GM23338 (cell line): ENCODE measurements around the gene EIF3L. TPM values are rescaled to one million over a fixed set of nuclear protein-coding genes. Genes with fewer than 3 reads are reported as not detected.

ENCODE experiments used
- ATAC-seq: fragments of 200-7000 bp; cut with Tn5 transposase; 3 replicates; pipeline ENCODE4 v1.9.1; 2020
- DNase-seq: peaks from one replicate; pipeline ENCODE4 v3.0.0-alpha.2; 2015; ENCODE audit warnings: low spot score
- H2AFZ ChIP-seq: fragments of 200-600 bp; sonication (generic); 2 replicates; pipeline ENCODE4 v1.8.0; 2016; ENCODE audit warnings: antibody characterized with exemption, mild to moderate bottlenecking, moderate library complexity
- H3F3A ChIP-seq: fragments of 200-600 bp; sonication (generic); replicated peaks from 2 replicates; pipeline ENCODE4 v1.8.0; 2017; ENCODE audit warnings: antibody characterized with exemption, mixed run types, low read depth
- H3K27ac ChIP-seq: fragments of 200-600 bp; sonication (generic); 2 replicates; pipeline ENCODE4 v1.6.1; 2016; ENCODE audit warnings: low read depth
- H3K27me3 ChIP-seq: fragments of 200-600 bp; sonication (generic); 2 replicates; pipeline ENCODE4 v1.8.0; 2016; ENCODE audit warnings: mild to moderate bottlenecking, mixed run types, moderate library complexity; ENCODE audit not compliant: insufficient read depth
- H3K36me3 ChIP-seq: fragments of 200-600 bp; sonication (generic); 2 replicates; pipeline ENCODE4 v1.8.0; 2016; ENCODE audit warnings: mild to moderate bottlenecking; ENCODE audit not compliant: insufficient read depth
- H3K4me1 ChIP-seq: fragments of 200-600 bp; sonication (generic); 2 replicates; pipeline ENCODE4 v1.8.0; 2016; ENCODE audit warnings: mild to moderate bottlenecking, moderate library complexity; ENCODE audit not compliant: insufficient read depth
- H3K4me2 ChIP-seq: fragments of 200-600 bp; sonication (generic); 2 replicates; pipeline ENCODE4 v1.7.1; 2017; ENCODE audit warnings: mixed run types
- H3K4me3 ChIP-seq: fragments of 200-600 bp; sonication (generic); 2 replicates; pipeline ENCODE4 v1.6.1; 2016; ENCODE audit warnings: mixed run types
- H3K79me2 ChIP-seq: fragments of 200-600 bp; sonication (generic); replicated peaks from 2 replicates; pipeline ENCODE4 v1.8.0; 2017; ENCODE audit warnings: mild to moderate bottlenecking; ENCODE audit not compliant: insufficient read depth
- H3K9me2 ChIP-seq: fragments of 200-600 bp; sonication (generic); 2 replicates; pipeline ENCODE4 v1.8.0; 2017; ENCODE audit not compliant: insufficient read depth
- H4K20me1 ChIP-seq: fragments of 200-600 bp; sonication (generic); replicated peaks from 2 replicates; pipeline ENCODE4 v1.8.0; 2017; ENCODE audit warnings: mild to moderate bottlenecking; ENCODE audit not compliant: insufficient read depth
- H3K27ac Mint-ChIP-seq: 2 replicates; pipeline ENCODE4 v1.8.0; 2020; ENCODE audit warnings: inconsistent platforms, mild to moderate bottlenecking, moderate library complexity, mixed read lengths
- H3K27me3 Mint-ChIP-seq: 3 replicates; pipeline ENCODE4 v1.8.0; 2022; ENCODE audit warnings: low read depth, mild to moderate bottlenecking, moderate library complexity, mixed read lengths, inconsistent platforms; ENCODE audit not compliant: insufficient read depth, poor library complexity
- H3K36me3 Mint-ChIP-seq: 3 replicates; pipeline ENCODE4 v1.8.0; 2021; ENCODE audit warnings: low read depth, mild to moderate bottlenecking, inconsistent platforms, moderate library complexity, mixed read lengths
- H3K4me1 Mint-ChIP-seq: 3 replicates; pipeline ENCODE4 v1.8.0; 2020; ENCODE audit warnings: mild to moderate bottlenecking, inconsistent platforms, mixed read lengths
- H3K4me3 Mint-ChIP-seq: 3 replicates; pipeline ENCODE4 v1.8.0; 2021; ENCODE audit warnings: moderate library complexity, mild to moderate bottlenecking, inconsistent platforms, mixed read lengths
- H3K9me3 Mint-ChIP-seq: 3 replicates; pipeline ENCODE4 v1.8.0; 2020; ENCODE audit warnings: moderate library complexity, mild to moderate bottlenecking, inconsistent platforms, mixed read lengths
- CREB1 ChIP-seq: fragments of 250-450 bp; sonication (Bioruptor Pico); IDR thresholded peaks from 2 replicates; pipeline ENCODE4 v1.5.0; 2020; ENCODE audit warnings: low read depth, mild to moderate bottlenecking, moderate library complexity
- EZH2 ChIP-seq: fragments of 200-600 bp; sonication (generic); IDR thresholded peaks from one replicate; pipeline ENCODE4 v1.8.0; 2017; ENCODE audit warnings: antibody characterized with exemption, mild to moderate bottlenecking, low read depth; ENCODE audit not compliant: unreplicated experiment
- EZH2phosphoT487 ChIP-seq: fragments of 200-600 bp; sonication (generic); IDR thresholded peaks from one replicate; pipeline ENCODE4 v1.8.1; 2018; ENCODE audit warnings: antibody characterized with exemption; ENCODE audit not compliant: unreplicated experiment
- JUNB ChIP-seq: IDR thresholded peaks from one replicate; pipeline ENCODE4 v1.6.1; 2016; ENCODE audit warnings: antibody characterized with exemption; ENCODE audit not compliant: unreplicated experiment
- NANOG ChIP-seq: IDR thresholded peaks from 2 replicates; pipeline ENCODE4 v1.6.1; 2016; ENCODE audit warnings: antibody characterized with exemption, borderline replicate concordance
- POLR2AphosphoS5 ChIP-seq: IDR thresholded peaks from 2 replicates; pipeline ENCODE4 v1.6.1; 2016; ENCODE audit warnings: antibody characterized with exemption, low read depth
- STAT1 ChIP-seq: IDR thresholded peaks from one replicate; pipeline ENCODE4 v1.6.1; 2016; ENCODE audit warnings: antibody characterized with exemption; ENCODE audit not compliant: unreplicated experiment
- ZNF114 ChIP-seq: fragments of 250-450 bp; sonication (Bioruptor Pico); IDR thresholded peaks from 2 replicates; pipeline ENCODE4 v1.5.0; 2020; ENCODE audit warnings: mild to moderate bottlenecking, moderate library complexity
- ZNF331 ChIP-seq: fragments of 250-450 bp; sonication (Bioruptor Pico); IDR thresholded peaks from 2 replicates; pipeline ENCODE4 v1.5.0; 2020; ENCODE audit warnings: low read depth, mild to moderate bottlenecking, moderate library complexity
- polyA plus RNA-seq: library from polyadenylated mRNA; unstranded; fragments of >200 nt; fragmentation: Nextera tagmentation; extraction: Ambion mirVana; gene quantifications from 2 replicates; pipeline ENCODE4 v1.2.1, GENCODE V29; 2016
- total RNA-seq: library from RNA; depleted of rRNA; stranded (reverse); fragments of >200 nt; shearing (Covaris generic); gene quantifications from 2 replicates; pipeline ENCODE4 v1.2.3, GENCODE V29; 2014
- TF ChIP-seq, protein P1 (sequence below): IDR thresholded peaks from 2 replicates; pipeline ENCODE4 v1.6.1; 2016; ENCODE audit warnings: antibody characterized with exemption
- TF ChIP-seq, protein P2 (sequence below): fragments of 250-450 bp; sonication (Bioruptor Pico); IDR thresholded peaks from 2 replicates; pipeline ENCODE4 v1.5.0; 2020; ENCODE audit warnings: mild to moderate bottlenecking, moderate library complexity
- TF ChIP-seq, protein P3 (sequence below): IDR thresholded peaks from one replicate; pipeline ENCODE4 v1.6.1; 2018; ENCODE audit warnings: antibody characterized with exemption; ENCODE audit not compliant: unreplicated experiment
- TF ChIP-seq, protein P4 (sequence below), 2 experiments: fragments of 200-600 bp in 1 of 2; sonication (generic) in 1 of 2; conservative IDR thresholded peaks; 2 replicates each; pipeline versions ENCODE4 v1.5.1 to v1.6.1; 2016 to 2017; ENCODE audit warnings: antibody characterized with exemption in 2 of 2, low read depth in 2 of 2, mild to moderate bottlenecking in 2 of 2, moderate library complexity in 1 of 2

The EIF3L gene
- total and polyA plus RNA-seq, 2 experiments from 2014 or later: 430 to 459 TPM

DNA sequence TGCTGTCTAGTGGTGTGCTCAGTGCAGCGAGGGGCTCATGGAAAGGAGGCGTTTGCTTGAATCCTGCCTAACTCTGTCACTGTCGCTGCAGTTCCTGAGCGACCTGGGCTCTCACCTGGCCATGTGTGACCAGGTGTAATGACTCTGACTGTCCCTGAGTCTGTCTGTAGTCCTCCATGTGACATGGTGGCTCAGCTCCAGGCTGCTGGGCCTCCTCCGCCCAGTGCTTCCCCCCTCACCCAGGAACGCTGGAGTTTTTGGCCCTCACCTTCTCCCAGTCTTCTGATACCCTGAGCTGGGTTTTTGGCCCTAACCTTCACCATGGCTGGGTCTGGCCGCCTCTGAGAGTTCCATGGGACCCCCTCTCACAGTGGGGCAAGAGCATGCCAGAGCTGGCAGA lies 77.1 kb downstream of the EIF3L start:
- no peak for ATAC-seq
- no peak overlapping the region for H3K4me2 ChIP-seq
- no peak overlapping the region for H3K27ac ChIP-seq
- H3K36me3 ChIP-seq: no peaks in the 10 kb centered on the region
- Mint-ChIP-seq H3K9me3 (no peaks in the 10 kb centered on the region), H3K4me1 (no peaks in the 10 kb centered on the region), H3K27ac (no peak overlapping the region), H3K27me3 (peaks cover 6% of the 10 kb centered on the region), H3K4me3 (no peak overlapping the region), H3K36me3 (peaks cover 9% of the 10 kb centered on the region; the same call in 2 of the 3 replicates)
- no peaks in the 10 kb centered on the region; the same call in 1 of the 2 replicates for H4K20me1 ChIP-seq
- no peaks in the 10 kb centered on the region for H3F3A ChIP-seq
- no peak for TF ChIP-seq POLR2AphosphoS5
- TF ChIP-seq, protein P1, sequence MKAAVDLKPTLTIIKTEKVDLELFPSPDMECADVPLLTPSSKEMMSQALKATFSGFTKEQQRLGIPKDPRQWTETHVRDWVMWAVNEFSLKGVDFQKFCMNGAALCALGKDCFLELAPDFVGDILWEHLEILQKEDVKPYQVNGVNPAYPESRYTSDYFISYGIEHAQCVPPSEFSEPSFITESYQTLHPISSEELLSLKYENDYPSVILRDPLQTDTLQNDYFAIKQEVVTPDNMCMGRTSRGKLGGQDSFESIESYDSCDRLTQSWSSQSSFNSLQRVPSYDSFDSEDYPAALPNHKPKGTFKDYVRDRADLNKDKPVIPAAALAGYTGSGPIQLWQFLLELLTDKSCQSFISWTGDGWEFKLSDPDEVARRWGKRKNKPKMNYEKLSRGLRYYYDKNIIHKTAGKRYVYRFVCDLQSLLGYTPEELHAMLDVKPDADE: no peak
- TF ChIP-seq, protein P2, sequence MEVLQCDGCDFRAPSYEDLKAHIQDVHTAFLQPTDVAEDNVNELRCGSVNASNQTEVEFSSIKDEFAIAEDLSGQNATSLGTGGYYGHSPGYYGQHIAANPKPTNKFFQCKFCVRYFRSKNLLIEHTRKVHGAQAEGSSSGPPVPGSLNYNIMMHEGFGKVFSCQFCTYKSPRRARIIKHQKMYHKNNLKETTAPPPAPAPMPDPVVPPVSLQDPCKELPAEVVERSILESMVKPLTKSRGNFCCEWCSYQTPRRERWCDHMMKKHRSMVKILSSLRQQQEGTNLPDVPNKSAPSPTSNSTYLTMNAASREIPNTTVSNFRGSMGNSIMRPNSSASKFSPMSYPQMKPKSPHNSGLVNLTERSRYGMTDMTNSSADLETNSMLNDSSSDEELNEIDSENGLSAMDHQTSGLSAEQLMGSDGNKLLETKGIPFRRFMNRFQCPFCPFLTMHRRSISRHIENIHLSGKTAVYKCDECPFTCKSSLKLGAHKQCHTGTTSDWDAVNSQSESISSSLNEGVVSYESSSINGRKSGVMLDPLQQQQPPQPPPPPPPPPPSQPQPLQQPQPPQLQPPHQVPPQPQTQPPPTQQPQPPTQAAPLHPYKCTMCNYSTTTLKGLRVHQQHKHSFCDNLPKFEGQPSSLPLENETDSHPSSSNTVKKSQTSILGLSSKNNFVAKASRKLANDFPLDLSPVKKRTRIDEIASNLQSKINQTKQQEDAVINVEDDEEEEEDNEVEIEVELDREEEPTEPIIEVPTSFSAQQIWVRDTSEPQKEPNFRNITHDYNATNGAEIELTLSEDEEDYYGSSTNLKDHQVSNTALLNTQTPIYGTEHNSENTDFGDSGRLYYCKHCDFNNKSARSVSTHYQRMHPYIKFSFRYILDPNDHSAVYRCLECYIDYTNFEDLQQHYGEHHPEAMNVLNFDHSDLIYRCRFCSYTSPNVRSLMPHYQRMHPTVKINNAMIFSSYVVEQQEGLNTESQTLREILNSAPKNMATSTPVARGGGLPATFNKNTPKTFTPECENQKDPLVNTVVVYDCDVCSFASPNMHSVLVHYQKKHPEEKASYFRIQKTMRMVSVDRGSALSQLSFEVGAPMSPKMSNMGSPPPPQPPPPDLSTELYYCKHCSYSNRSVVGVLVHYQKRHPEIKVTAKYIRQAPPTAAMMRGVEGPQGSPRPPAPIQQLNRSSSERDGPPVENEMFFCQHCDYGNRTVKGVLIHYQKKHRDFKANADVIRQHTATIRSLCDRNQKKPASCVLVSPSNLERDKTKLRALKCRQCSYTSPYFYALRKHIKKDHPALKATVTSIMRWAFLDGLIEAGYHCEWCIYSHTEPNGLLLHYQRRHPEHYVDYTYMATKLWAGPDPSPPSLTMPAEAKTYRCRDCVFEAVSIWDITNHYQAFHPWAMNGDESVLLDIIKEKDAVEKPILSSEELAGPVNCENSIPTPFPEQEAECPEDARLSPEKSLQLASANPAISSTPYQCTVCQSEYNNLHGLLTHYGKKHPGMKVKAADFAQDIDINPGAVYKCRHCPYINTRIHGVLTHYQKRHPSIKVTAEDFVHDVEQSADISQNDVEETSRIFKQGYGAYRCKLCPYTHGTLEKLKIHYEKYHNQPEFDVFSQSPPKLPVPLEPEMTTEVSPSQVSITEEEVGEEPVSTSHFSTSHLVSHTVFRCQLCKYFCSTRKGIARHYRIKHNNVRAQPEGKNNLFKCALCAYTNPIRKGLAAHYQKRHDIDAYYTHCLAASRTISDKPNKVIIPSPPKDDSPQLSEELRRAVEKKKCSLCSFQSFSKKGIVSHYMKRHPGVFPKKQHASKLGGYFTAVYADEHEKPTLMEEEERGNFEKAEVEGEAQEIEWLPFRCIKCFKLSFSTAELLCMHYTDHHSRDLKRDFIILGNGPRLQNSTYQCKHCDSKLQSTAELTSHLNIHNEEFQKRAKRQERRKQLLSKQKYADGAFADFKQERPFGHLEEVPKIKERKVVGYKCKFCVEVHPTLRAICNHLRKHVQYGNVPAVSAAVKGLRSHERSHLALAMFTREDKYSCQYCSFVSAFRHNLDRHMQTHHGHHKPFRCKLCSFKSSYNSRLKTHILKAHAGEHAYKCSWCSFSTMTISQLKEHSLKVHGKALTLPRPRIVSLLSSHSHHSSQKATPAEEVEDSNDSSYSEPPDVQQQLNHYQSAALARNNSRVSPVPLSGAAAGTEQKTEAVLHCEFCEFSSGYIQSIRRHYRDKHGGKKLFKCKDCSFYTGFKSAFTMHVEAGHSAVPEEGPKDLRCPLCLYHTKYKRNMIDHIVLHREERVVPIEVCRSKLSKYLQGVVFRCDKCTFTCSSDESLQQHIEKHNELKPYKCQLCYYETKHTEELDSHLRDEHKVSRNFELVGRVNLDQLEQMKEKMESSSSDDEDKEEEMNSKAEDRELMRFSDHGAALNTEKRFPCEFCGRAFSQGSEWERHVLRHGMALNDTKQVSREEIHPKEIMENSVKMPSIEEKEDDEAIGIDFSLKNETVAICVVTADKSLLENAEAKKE (CRISPR knock-in tag): no peak
- no peak for TF ChIP-seq ZNF114
- TF ChIP-seq EZH2: no peak
- no peak for TF ChIP-seq JUNB
- TF ChIP-seq ZNF331 (CRISPR knock-in tag): no peak
- TF ChIP-seq CREB1: no peak
- TF ChIP-seq, protein P3, sequence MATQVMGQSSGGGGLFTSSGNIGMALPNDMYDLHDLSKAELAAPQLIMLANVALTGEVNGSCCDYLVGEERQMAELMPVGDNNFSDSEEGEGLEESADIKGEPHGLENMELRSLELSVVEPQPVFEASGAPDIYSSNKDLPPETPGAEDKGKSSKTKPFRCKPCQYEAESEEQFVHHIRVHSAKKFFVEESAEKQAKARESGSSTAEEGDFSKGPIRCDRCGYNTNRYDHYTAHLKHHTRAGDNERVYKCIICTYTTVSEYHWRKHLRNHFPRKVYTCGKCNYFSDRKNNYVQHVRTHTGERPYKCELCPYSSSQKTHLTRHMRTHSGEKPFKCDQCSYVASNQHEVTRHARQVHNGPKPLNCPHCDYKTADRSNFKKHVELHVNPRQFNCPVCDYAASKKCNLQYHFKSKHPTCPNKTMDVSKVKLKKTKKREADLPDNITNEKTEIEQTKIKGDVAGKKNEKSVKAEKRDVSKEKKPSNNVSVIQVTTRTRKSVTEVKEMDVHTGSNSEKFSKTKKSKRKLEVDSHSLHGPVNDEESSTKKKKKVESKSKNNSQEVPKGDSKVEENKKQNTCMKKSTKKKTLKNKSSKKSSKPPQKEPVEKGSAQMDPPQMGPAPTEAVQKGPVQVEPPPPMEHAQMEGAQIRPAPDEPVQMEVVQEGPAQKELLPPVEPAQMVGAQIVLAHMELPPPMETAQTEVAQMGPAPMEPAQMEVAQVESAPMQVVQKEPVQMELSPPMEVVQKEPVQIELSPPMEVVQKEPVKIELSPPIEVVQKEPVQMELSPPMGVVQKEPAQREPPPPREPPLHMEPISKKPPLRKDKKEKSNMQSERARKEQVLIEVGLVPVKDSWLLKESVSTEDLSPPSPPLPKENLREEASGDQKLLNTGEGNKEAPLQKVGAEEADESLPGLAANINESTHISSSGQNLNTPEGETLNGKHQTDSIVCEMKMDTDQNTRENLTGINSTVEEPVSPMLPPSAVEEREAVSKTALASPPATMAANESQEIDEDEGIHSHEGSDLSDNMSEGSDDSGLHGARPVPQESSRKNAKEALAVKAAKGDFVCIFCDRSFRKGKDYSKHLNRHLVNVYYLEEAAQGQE: no peak
- TF ChIP-seq EZH2phosphoT487: no peak
- TF ChIP-seq, protein P4, sequence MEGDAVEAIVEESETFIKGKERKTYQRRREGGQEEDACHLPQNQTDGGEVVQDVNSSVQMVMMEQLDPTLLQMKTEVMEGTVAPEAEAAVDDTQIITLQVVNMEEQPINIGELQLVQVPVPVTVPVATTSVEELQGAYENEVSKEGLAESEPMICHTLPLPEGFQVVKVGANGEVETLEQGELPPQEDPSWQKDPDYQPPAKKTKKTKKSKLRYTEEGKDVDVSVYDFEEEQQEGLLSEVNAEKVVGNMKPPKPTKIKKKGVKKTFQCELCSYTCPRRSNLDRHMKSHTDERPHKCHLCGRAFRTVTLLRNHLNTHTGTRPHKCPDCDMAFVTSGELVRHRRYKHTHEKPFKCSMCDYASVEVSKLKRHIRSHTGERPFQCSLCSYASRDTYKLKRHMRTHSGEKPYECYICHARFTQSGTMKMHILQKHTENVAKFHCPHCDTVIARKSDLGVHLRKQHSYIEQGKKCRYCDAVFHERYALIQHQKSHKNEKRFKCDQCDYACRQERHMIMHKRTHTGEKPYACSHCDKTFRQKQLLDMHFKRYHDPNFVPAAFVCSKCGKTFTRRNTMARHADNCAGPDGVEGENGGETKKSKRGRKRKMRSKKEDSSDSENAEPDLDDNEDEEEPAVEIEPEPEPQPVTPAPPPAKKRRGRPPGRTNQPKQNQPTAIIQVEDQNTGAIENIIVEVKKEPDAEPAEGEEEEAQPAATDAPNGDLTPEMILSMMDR (conservative IDR thresholded peaks at IDR 0.05; ENCODE audit: low read depth in 2 of 2): no peak
- no peak for TF ChIP-seq STAT1
- TF ChIP-seq NANOG: no peak
- no peak overlapping the region for H2AFZ ChIP-seq
- no peaks in the 10 kb centered on the region for H3K27me3 ChIP-seq
- H3K79me2 ChIP-seq: no peaks in the 10 kb centered on the region
- no peaks in the 10 kb centered on the region for H3K4me1 ChIP-seq
- no peaks in the 10 kb centered on the region for H3K9me2 ChIP-seq
- no peak overlapping the region for H3K4me3 ChIP-seq
- no peak for DNase-seq
